GM19467 (cell line): ENCODE measurements around the gene MTMR12.

ENCODE experiments used
- ATAC-seq: cut with Tn5 transposase; IDR thresholded peaks from one replicate; pipeline ENCODE4 v1.9.1; 2021; ENCODE audit warnings: mild to moderate bottlenecking, moderate library complexity; ENCODE audit not compliant: unreplicated experiment

Gene MTMR12, protein sequence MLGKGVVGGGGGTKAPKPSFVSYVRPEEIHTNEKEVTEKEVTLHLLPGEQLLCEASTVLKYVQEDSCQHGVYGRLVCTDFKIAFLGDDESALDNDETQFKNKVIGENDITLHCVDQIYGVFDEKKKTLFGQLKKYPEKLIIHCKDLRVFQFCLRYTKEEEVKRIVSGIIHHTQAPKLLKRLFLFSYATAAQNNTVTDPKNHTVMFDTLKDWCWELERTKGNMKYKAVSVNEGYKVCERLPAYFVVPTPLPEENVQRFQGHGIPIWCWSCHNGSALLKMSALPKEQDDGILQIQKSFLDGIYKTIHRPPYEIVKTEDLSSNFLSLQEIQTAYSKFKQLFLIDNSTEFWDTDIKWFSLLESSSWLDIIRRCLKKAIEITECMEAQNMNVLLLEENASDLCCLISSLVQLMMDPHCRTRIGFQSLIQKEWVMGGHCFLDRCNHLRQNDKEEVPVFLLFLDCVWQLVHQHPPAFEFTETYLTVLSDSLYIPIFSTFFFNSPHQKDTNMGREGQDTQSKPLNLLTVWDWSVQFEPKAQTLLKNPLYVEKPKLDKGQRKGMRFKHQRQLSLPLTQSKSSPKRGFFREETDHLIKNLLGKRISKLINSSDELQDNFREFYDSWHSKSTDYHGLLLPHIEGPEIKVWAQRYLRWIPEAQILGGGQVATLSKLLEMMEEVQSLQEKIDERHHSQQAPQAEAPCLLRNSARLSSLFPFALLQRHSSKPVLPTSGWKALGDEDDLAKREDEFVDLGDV

DNA sequence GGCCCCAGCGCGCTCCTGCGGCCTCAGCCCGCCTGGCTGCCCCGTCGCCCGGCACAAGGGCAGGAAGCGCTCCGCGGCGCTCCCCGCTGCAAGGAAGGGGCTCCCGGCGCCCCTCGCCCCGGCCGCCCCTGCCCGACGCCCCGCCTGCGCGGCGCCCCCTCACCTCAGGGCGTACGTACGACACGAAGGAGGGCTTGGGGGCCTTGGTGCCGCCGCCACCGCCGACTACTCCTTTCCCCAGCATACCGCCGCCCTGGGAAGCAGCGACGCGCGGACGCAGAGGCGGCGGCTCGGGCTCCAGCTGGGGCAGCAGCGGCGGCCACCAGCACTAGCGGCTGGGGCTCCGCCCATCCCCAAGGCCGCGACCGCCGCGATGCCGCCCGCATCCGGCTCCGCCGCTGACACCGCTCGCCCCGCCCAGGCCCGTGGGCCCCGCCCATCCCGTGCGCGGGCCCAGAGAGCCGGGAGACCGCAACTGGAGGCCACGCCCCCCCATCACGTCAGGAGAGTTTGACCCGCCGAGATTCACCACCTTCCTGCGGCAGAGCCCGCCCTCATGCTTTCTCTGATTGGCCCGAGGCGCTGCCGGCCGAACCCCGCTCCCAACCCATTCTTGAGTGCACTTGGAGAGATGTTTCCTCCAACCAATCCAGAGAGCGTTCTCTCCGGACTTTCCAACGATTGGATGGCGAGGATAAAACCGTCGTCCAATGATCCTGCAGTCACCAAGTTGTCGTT is at the start of gene MTMR12:
MTMR12 (minus strand) TSS at position 345 of the 738 bp plus-strand sequence; CDS start at position 244, 101 bp downstream.
- ATAC-seq = peak; percentile 94

DNA sequence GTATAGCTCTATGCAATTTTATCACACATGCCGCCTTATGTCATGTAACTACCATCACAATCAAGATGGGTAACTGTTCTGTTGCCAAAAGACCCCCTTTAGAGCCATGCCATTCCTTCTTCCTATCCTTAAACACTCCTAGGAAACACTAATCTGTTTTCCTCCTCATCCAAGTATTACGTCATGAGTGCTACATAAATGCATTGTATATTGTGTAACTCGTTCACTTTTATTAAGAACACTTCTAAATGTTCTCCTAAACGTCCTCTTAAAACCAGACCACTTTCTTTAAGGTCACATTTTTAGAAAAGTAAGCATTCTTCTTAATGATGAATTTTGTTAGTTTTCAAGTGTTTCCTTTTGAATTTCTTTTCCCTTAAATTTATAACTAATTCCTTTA is 49.8 kb upstream of the MTMR12 start:
- ATAC-seq = no peak

DNA sequence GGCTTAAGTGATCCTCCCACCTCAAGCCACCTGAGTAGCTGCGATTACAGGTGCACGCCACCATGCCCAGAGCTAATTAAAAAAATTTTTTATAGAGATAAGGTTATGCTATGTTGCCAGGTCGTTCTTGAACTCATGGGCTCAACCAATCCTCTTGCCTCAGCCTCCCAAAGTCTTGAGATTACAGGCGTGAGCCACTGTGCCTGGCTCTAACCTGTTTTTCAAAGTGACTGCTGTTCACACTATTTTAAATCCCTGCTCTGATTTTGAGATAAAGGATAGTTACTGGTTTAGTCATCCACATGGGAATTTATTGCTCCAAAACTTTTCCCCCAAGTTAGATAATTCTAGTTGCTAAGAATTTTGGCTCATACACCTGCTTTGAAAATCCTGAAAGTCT is 48.2 kb upstream of the MTMR12 start:
- ATAC-seq = no peak

DNA sequence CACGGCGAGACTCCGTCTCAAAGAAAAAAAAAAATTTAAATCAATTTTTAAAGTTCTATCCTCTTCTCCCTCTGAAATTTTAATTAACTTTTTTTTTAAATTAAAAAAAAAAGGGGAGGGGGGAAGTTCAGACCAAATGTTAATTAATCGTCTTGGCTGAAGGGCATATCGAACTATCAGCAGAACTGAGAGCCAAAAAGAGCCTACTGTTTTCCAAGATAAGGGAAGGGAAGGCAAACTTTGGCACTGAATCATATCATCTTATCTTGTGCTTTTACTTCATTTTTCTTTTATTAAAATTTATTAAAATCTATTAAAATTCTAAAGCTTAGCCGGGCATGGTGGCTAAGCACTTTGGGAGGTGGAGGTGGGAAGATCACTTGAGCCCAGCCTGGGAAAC is 45.9 kb upstream of the MTMR12 start:
- no peak for ATAC-seq

DNA sequence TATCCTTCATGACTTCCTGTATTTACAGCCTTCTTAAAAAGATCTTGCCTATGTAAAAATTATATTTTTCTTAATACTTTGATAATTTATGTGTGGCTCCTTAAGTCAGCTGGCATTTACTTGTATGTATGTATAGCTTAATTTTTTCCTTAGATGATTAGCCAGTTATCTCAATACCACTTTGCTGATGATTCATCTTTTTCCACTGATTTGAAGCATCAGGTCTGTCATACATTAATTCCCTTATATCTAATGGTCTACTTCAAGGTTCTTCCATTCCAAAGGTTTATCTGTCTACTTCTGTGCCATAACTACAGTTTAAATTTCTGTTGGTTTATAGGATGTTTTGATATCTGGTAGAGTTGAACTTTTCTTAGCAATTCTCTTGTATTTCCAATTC is 44.9 kb upstream of the MTMR12 start:
- ATAC-seq = no peak

DNA sequence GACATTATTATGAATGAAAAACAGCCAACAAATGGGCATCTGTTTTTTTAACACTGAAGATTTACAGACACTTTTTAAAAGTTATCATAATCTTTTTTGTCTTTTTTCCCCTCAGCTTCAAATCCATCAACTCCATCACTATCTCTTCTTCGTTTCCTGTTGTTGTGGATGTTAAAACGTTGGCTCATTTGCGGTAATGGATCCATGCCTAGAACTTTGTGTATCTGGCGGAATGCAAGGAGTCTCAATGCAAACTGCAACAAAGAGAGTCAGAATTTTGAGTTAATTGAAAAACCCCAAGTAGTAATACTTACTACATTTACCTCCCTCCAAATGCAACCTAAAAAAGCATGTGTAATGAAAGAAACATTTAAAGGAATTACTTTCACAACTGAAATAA is 42.9 kb upstream of the MTMR12 start:
- ATAC-seq = no peak

DNA sequence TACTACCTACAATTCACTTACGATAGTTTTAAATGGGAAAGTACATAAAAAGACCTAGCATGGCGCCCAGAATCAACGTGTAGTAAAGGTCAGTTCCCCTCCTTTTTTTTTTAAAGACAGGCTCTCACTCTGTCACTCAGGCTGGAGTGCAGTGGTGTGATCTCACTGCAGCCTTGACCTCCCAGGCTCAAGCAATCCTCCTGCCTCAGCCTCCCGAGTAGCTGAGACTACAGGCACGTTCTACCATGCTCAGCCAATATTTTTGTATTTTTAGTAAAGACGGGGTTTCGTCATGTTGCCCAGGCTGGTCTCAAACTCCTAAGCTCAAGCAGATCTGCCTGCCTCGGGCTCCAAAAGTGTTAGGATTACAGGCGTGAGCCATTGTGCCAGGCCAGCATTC is 40.7 kb upstream of the MTMR12 start:
- no peak for ATAC-seq

DNA sequence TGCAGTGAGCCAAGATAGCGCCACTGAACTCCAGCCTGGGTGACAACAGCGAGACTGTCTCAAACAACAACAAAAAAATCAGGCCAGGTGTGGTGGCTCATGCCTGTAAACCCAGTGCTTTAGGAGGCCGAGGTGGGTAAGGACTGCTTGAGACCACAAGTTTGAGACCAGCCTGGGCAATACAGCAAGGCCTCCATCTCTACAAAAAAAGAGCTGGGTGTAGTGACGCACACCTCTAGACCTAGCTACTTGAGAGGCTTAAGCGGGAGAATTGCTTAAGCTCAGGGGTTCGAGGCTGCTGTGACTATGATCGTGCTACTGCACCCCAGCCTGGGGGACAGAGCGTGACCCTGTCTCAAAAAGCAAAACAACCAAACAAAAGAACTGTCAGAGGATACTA is 39.9 kb upstream of the MTMR12 start:
- no peak for ATAC-seq

DNA sequence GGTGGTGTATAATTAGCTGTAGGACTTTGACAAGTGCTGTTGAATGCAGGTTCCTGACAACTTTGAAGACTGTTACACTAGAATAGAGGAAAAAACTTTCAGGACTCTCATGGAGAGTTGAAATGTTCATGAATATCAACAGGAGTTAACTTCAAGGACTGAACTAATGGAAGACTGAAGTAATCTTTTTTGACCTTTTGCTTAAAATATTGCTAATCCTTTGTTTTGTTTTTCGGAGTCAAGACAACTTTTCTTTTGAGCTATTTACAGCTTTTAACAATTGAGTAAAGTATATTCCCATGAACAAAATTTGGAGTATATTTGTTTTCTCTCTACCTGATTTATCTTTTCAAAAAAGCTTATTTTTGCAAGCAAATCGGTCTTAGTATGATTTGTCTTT is 34.1 kb upstream of the MTMR12 start:
- ATAC-seq = no peak

DNA sequence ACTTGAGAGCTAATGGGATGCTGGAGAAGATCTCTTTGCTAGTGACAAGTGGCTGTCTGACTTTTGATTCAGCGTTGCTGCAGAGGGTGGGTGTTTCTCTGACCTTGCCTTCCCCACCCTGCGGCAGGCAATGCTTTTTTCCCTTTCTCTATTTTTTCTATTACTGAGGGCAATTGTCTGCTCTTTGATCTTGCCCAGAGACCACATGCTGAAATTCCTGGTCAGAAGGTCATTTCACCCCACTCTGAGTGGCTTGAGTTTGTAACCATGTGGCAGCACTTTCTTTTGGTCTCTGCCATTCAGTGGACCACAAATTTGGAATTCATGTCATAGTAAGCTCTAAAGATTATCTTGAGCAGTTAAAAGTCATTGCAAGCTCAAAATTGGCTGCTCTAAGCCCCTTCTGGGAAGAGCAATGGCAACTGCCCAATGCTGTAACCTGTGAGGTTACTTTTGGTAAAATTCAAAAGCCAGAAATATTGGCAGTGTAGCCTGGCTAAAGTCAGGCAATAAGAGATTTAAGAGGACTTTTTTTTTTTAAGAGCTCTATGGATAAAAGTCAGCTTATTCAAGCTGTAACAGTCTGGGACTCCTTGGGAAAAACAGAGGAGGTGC is 30.4 kb upstream of the MTMR12 start:
- ATAC-seq = no peak

DNA sequence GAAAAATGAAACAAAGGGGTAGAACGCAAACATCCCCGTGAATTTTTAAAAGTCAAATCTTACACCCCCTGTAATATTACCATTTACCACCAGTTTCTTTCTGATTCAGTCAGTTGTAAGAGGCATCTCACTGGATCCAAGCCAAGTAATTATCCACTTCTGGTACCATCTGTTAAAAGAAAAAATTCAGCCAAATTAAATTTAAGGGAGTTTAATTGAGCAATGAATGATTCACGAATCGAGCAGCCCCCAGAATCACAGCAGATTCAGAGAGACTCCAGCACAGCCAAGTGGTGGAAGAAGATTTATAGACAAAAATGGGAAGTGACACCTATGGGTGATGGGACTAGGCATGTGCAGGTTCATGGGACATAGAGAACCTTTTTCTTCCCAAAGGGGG is 29.9 kb upstream of the MTMR12 start:
- ATAC-seq = no peak

DNA sequence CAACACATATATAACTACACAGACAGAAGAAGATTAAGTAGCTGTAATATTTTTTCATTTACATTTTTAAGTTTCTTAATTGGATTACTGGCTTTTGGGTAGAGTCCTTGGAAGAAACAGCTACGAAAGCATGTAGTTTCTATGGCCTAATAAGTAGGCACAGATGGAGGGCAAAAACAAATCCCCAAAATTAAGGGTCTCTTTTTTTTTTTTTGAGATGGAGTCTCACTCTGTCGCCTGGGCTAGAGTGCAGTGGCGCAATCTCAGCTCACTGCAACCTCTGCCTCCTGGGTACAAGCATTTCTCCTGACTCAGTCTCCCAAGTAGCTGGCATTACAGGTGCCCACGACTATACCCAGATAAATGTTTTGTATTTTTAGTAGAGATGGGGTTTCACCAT is 27.1 kb upstream of the MTMR12 start:
- no peak for ATAC-seq

DNA sequence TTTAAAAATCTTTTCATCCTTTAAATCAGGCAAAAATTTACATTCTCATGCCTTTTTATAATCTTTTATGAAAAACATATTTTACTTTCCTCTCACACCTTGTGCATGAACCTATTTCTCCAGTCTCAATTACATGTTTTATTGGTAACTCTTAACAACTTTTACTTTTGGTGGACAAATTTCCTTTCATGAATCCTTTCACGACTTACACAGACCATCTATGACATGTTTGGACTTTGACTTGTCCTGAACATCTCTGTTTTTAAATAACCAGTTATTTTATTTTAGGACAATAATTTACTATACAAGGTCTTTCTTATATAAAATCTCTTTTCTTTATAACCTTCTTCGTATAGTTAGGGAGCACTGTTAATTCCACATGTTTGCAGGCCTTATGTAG is 26.5 kb upstream of the MTMR12 start:
- ATAC-seq = no peak

DNA sequence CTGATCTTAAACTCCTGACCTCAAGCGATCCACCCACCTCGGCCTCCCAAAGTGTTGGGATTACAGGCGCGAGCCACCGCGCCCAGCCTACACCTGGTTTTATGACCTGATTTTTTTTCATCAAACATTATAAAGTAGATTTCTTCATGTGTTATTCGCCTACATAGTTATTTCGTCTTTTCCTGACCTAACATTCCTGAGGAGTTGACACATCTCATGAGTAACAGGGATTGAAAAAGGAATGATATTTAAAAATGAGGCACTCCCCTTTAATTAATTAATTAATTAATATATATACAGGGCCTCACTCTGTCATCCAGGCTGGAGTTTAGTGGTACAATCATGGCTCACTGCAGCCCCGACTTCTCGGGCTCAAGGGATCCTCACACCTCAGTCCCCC is 20.2 kb upstream of the MTMR12 start:
- ATAC-seq = no peak

DNA sequence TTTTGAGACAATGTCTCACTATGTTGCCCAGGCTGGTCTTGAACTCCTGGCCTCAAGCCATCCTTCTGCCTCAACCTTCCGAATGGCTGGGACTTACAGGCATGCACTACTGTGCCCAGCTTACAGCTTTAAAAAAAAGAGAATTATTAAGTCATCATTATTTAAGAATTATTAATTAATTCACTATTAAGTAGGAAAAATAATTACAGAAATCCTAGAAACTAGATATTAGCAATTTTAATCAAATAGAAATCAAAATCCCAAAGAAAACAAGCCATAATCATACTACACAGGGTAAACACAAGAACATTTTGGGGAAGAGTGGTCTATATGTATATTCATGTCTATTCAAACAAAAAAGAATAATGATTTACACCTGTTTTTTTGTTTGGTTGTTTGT is 19.6 kb upstream of the MTMR12 start:
- no peak for ATAC-seq

DNA sequence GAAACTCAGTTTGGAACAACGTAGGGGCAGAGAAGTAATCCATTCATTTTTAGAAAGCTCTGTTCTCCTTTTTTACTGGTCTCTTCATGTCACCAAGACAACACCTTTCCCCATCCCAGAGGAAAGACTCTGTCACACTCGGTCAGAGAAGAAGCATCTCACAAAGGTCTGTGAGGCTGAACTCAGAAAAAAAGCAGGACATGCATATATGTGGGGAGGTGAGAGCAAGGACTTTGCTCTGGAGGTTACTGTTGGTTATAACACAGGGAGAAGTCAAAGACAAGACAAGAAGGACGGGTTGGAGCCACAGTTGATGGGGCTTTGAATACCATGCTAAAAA is 19.2 kb upstream of the MTMR12 start:
- ATAC-seq = no peak

DNA sequence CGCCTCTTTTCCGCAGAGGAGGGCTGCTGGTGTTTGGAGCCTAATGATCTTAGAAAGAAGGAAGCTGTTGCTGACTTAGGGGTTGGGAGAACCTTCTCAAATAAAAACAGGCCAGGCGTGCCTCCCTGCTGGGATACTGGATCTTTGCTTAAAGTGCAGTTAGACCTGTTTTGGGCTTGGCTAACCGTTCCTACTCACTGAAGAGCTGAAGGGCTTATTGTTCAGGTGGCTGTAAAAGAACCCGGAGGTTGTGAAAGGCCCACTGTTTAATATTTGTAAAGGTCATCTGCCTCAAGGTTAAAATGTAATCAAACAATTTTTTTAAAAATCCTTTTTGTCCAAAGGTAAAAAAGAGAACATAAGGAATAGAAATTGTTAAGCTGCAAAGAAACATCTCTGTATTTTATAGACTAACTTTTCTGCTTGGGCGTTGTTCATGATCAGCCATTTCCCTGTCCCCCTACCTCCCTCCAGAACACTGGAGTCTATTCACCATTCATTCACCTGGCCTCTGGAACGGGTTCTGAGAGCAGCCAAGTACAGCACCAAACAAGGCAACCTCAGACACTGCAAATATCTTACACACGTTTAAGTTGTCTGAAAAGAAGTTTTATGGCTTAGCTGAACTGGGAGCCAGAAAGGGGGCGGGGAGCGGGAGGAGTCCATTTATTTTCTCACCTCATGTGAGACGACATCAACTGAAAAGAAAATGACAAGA is 18.6 kb upstream of the MTMR12 start:
- ATAC-seq = no peak

DNA sequence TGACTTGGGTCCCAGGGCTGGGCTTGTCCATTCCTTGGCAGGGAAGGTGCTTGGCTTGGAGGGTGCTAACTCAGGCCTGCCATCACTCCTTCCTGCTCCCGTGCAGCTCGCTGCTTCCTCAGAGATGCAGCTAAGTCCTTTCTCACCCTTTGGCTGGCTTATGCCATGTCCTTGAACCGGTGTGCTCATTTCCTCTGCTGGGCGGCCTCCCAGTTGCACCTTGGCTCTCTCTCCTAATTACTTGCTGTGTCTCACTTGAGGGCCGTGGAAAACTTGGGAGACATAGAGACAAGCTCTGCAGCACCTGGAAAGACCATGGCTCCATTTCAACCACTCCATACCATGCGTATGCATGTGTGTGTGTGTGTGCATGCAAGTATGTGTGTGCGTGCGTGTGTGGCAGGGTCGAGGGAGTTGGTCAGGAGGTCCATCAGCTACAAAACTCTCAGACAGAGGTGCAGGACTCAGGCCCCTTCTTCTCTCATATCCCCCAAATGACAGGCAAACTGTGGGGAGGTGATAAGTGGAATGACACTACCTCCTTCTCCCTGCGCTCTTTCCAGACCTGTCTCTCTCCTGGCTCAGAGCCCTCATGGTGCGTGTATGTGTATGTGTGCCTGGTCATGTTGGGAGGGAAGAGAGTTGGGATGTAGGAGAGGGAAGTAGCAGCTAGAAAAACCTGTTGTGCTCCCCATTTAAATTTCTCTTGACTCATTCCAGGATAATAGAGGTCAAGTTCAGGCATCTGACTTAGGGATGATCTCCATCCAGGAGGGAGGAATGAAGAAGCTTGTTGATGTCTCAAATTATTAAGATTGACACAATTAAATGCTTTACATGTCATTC is 17.6 kb upstream of the MTMR12 start:
- no peak for ATAC-seq

DNA sequence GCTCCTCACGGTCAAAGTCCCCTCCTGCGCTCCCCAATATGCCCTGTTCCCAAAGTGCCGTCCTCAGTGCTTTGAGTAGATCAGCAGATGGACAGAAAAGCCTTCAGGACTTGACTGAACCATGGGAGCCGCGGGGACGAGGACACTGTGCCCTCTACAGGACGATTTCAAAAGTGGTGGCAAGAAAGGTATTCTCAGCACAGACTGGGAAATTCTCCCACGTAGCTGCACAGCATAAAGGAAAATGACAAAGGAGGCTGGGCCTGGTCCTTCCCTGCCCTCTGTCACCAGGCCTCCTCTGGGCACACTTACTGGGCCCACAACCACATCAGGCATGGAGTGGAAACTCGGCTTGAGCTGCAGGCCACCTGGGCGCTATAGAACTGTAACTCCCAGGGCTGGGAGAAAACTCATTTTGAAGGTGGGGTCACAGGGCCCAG is 16.7 kb upstream of the MTMR12 start:
- peak; percentile 64 for ATAC-seq
